ENCODE data around the gene CD93.

DNA sequence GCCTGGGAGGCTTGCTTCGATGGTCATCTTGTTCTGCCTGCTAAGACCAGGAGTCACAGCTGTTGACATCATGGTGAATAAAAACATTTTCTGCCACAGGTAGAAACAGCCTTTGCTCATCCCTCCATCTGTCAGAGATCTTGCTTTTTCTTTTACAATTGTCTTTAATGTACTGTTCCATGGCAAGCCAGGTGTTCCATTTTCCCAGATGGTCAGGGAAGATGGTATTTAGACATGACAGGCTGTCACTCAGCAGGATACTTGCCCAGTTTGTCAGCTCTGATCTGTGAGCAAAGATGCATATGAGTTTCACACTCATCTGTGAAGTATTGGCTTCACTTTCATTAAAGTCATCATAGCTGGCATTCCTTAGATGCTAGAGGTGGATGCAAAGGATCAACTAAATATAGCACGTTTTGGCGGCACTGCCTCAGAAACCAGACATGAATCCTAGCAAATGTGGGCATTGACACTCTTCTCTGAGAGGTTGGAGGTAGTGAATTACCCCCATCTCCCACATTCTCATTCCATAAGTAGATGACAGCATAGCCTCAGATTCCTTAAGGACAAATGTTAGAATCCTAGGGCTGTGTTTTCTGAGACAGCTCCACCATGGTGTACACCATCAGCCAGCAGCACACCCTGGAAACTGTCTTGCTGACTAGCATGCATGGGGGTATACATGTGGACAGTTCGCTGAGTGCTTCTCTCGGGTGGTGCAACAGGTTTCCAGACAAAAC lies 46.8 kb downstream of the CD93 start:
- TF ChIP-seq TOX (CRISPR knock-in tag; IDR thresholded peaks at IDR 0.05; ENCODE audit: borderline replicate concordance) (no peak), ISL1 (CRISPR knock-in tag; IDR thresholded peaks at IDR 0.05) (no peak), ZFP3 (CRISPR knock-in tag; IDR thresholded peaks at IDR 0.05) (no peak), ZNF8 (CRISPR knock-in tag; IDR thresholded peaks at IDR 0.05) (no peak)
